ENCODE data around the gene SH3RF1.

The SH3RF1 gene

DNA sequence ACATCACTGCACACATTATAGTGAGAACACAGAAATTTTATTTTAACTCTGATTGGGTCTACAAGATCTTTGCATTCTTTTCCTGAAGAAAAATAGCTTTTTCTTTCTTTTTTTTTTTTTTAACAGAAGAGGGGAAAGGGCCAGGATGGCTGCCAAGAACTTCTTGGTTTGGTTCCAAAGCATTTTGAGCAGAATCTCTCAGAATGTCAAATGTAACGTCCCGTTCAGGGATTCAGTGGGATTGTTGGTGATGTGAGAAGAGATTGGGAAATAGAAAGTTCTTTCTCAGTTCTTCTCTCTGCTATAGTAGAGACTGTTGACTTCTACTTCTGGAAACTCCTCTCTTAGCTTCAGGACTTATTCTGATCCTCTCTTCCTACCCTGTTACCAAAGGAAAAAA, 189.8 kb downstream of the SH3RF1 start:
- H3K36me3 ChIP-seq (ENCODE audit: control insufficient read depth in 4 of 4, insufficient read depth in 4 of 4, low read length in 3 of 4): no peaks in the 10 kb centered on the region
- 0% methylated on average over 2 of the region's 2 CpGs for WGBS (ENCODE audit: insufficient coverage)
- peak overlapping the region in 2 of 7 experiments; percentile 4 to 78 for H3K4me3 ChIP-seq (ENCODE audit: control insufficient read depth in 1 of 7, extremely low read depth in 1 of 7, insufficient read depth in 4 of 7, low read depth in 2 of 7, low read length in 6 of 7)
- CTCF ChIA-PET: no interaction called here
- H3K27me3 ChIP-seq (replicated peaks in 2 of 5; ENCODE audit: control insufficient read depth in 4 of 5, insufficient read depth in 5 of 5, low read length in 4 of 5): no peaks in the 10 kb centered on the region
- POLR2A ChIA-PET: no interaction called here
- DNase-seq: no peak
- peaks cover 8 to 23% (median 21%) of the 10 kb centered on the region in 4 experiments for H3K4me1 ChIP-seq (ENCODE audit: control extremely low read depth in 1 of 4, control insufficient read depth in 4 of 4, insufficient read depth in 4 of 4, low read length in 3 of 4)
- no peak overlapping the region for H3K27ac ChIP-seq (ENCODE audit: insufficient read depth in 1 of 2, low read depth in 1 of 2, low read length in 2 of 2, poor library complexity in 1 of 2, severe bottlenecking in 2 of 2)
- H3K9me3 ChIP-seq (ENCODE audit: control extremely low read depth in 1 of 5, control insufficient read depth in 4 of 5, insufficient read depth in 2 of 5, low read depth in 1 of 5, low read length in 4 of 5): no peaks in the 10 kb centered on the region

DNA sequence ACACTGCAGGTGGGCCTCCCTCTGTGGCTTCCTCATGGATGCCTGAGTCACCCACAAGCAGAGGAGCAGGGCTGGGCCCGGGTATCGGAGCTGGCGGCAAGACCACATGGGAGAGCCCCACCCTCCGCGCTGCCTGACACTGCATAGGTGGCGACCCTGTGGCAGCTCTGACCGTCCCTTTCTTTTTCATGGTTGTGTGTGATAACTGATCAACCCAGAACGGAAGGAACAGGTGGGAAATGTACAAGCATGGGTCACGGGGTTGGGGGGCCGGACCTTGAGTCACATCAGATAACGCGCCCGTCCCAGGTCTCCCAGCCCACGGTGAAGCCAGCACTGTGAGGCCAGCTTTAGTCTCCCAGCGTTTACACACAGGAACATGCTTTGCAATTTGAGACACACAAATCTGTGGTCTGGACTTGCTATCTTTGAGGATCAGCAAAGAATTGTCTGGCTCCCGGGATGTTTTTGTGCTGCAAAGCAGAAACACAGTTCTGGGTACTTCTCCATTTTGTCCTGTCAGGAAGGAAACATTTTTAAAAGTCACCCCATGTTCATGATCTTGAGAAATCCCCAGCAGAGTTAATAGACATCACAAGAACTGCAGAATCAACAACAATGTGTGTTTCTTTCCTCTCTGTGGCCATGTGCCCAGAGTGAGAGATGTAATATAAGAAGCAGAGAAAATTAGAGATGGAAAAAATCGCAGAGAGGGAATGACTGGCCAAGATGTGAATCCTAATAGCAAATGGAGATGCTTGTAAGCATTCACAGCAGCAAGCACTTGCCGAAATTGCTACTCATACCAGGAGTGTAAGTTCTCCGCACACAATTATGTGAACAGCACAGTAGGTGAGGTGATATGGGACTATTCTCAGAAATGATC, 190.6 kb downstream of the SH3RF1 start:
- ChIA-PET CTCF (interaction anchor here (1.3 kb wide), 1 partner anchor 54 kb away, joined by 3 read pairs; no protein-coding TSS in a partner anchor), POLR2A (interaction anchor here (0.5 to 0.6 kb wide), 2 partner anchors 21 to 1846 kb away, joined by 3 read pairs; no protein-coding TSS in a partner anchor)
- peak; percentile 65 to 93 (median 87) for DNase-seq
- peak overlapping the region in 6 of 7 experiments; percentile 54 to 78 (median 66) for H3K4me3 ChIP-seq (ENCODE audit: control insufficient read depth in 1 of 7, extremely low read depth in 1 of 7, insufficient read depth in 4 of 7, low read depth in 2 of 7, low read length in 6 of 7)
- H3K9me3 ChIP-seq (ENCODE audit: control extremely low read depth in 1 of 5, control insufficient read depth in 4 of 5, insufficient read depth in 2 of 5, low read depth in 1 of 5, low read length in 4 of 5): no peaks in the 10 kb centered on the region
- WGBS (ENCODE audit: insufficient coverage): 0% methylated on average over 14 of the region's 19 CpGs
- H3K36me3 ChIP-seq (ENCODE audit: control insufficient read depth in 4 of 4, insufficient read depth in 4 of 4, low read length in 3 of 4): no peaks in the 10 kb centered on the region
- peaks cover 8 to 23% (median 21%) of the 10 kb centered on the region in 4 experiments for H3K4me1 ChIP-seq (ENCODE audit: control extremely low read depth in 1 of 4, control insufficient read depth in 4 of 4, insufficient read depth in 4 of 4, low read length in 3 of 4)
- H3K27me3 ChIP-seq (replicated peaks in 2 of 5; ENCODE audit: control insufficient read depth in 4 of 5, insufficient read depth in 5 of 5, low read length in 4 of 5): no peaks in the 10 kb centered on the region
- H3K27ac ChIP-seq (ENCODE audit: insufficient read depth in 1 of 2, low read depth in 1 of 2, low read length in 2 of 2, poor library complexity in 1 of 2, severe bottlenecking in 2 of 2): peak overlapping the region in 1 of 2 experiments; percentile 68

DNA sequence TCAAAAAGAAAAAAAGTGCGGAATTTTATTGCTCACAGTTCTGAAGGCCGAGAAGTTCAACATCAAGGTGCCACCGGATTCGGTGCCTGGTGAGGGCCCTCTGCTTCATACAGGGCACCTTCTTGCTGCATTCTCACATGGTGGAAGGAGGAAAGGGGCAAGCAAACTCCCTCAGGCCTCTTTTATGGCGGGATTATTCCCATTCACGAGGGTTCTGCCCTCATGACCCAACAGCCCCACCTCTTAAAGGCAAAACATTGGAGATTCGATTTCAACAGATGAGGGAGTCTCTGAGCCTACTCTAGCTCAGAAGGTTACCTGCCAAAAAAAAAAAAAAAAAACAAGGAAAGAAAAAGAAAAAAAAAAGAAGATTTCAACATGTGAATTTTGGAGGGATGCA, 196.6 kb downstream of the SH3RF1 start:
- CTCF ChIA-PET: no interaction called here

DNA sequence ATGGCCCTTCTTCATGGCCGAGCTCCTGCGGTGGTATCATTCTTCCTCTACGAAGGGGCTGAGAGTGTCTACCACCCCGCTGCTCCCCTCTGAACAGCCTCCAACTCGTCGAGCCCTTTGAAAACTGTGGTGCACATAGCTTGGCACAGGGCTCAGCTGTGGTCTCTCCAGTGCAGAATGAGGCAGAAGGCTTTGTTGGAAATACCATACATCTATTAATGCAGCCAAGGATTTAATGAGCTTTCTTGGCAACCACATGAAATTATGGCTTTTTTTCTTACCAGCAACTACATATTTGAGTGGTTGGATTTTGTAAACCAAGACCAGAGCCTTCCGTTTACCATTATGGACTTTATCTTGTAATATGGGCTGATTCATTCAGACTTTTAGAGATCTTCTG, 199.0 kb downstream of the SH3RF1 start:
- no peak for DNase-seq
- ChIA-PET CTCF (interaction anchor here (1.0 kb wide), 1 partner anchor 12 kb away, joined by 3 read pairs; no protein-coding TSS in a partner anchor), POLR2A (no interaction called here)
- no peaks in the 10 kb centered on the region for H3K36me3 ChIP-seq (ENCODE audit: control insufficient read depth in 4 of 4, insufficient read depth in 4 of 4, low read length in 3 of 4)
- H3K27ac ChIP-seq (ENCODE audit: insufficient read depth in 1 of 2, low read depth in 1 of 2, low read length in 2 of 2, poor library complexity in 1 of 2, severe bottlenecking in 2 of 2): no peak overlapping the region
- H3K9me3 ChIP-seq (ENCODE audit: control extremely low read depth in 1 of 5, control insufficient read depth in 4 of 5, insufficient read depth in 2 of 5, low read depth in 1 of 5, low read length in 4 of 5): no peaks in the 10 kb centered on the region
- no peak overlapping the region for H3K4me3 ChIP-seq (ENCODE audit: control insufficient read depth in 1 of 7, extremely low read depth in 1 of 7, insufficient read depth in 4 of 7, low read depth in 2 of 7, low read length in 6 of 7)
- 75% methylated on average over 4 of the region's 7 CpGs for WGBS (ENCODE audit: insufficient coverage)
- H3K27me3 ChIP-seq (replicated peaks in 2 of 5; ENCODE audit: control insufficient read depth in 4 of 5, insufficient read depth in 5 of 5, low read length in 4 of 5): no peaks in the 10 kb centered on the region
- peaks cover 0 to 7% (median 4%) of the 10 kb centered on the region in 4 experiments for H3K4me1 ChIP-seq (ENCODE audit: control extremely low read depth in 1 of 4, control insufficient read depth in 4 of 4, insufficient read depth in 4 of 4, low read length in 3 of 4)

More for the DNA sequence above, 196.6 kb downstream of the SH3RF1 start:
- Histone ChIP-seq H3K36me3 (ENCODE audit: control insufficient read depth in 4 of 4, insufficient read depth in 4 of 4, low read length in 3 of 4) (no peaks in the 10 kb centered on the region), H3K4me1 (ENCODE audit: control extremely low read depth in 1 of 4, control insufficient read depth in 4 of 4, insufficient read depth in 4 of 4, low read length in 3 of 4) (no peaks in the 10 kb centered on the region), H3K27ac (ENCODE audit: insufficient read depth in 1 of 2, low read depth in 1 of 2, low read length in 2 of 2, poor library complexity in 1 of 2, severe bottlenecking in 2 of 2) (no peak overlapping the region), H3K9me3 (ENCODE audit: control extremely low read depth in 1 of 5, control insufficient read depth in 4 of 5, insufficient read depth in 2 of 5, low read depth in 1 of 5, low read length in 4 of 5) (no peaks in the 10 kb centered on the region), H3K4me3 (ENCODE audit: control insufficient read depth in 1 of 7, extremely low read depth in 1 of 7, insufficient read depth in 4 of 7, low read depth in 2 of 7, low read length in 6 of 7) (no peak overlapping the region), H3K27me3 (replicated peaks in 2 of 5; ENCODE audit: control insufficient read depth in 4 of 5, insufficient read depth in 5 of 5, low read length in 4 of 5) (no peaks in the 10 kb centered on the region)
- POLR2A ChIA-PET: no interaction called here
- 100% methylated on average over 4 of the region's 7 CpGs for WGBS (ENCODE audit: insufficient coverage)
- DNase-seq: no peak

DNA sequence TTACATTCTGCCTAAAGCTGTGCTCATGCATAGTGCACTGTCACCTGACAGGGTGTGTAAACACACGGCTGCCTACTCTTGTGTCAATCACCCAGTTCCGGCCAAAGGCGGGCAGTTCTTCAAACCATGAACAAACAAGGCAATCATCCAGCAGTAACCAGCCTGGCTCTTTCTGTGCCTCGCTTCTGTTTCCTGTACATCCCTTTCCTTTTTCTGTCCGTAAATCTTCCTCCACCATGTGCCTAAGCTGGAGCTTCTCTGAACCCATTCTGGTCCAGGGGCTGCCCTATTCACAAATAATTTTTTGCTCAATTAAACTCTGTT, 199.9 kb downstream of the SH3RF1 start:
- ChIA-PET CTCF (no interaction called here), POLR2A (no interaction called here)
- H3K36me3 ChIP-seq (ENCODE audit: control insufficient read depth in 4 of 4, insufficient read depth in 4 of 4, low read length in 3 of 4): no peaks in the 10 kb centered on the region
- DNase-seq: no peak
- no peak overlapping the region for H3K4me3 ChIP-seq (ENCODE audit: control insufficient read depth in 1 of 7, extremely low read depth in 1 of 7, insufficient read depth in 4 of 7, low read depth in 2 of 7, low read length in 6 of 7)
- H3K27me3 ChIP-seq (replicated peaks in 2 of 5; ENCODE audit: control insufficient read depth in 4 of 5, insufficient read depth in 5 of 5, low read length in 4 of 5): no peaks in the 10 kb centered on the region
- H3K27ac ChIP-seq (ENCODE audit: insufficient read depth in 1 of 2, low read depth in 1 of 2, low read length in 2 of 2, poor library complexity in 1 of 2, severe bottlenecking in 2 of 2): no peak overlapping the region
- H3K4me1 ChIP-seq (ENCODE audit: control extremely low read depth in 1 of 4, control insufficient read depth in 4 of 4, insufficient read depth in 4 of 4, low read length in 3 of 4): peaks cover 0 to 7% (median 4%) of the 10 kb centered on the region in 4 experiments
- WGBS (ENCODE audit: insufficient coverage): 60% methylated on average over 2 of the region's 5 CpGs
- no peaks in the 10 kb centered on the region for H3K9me3 ChIP-seq (ENCODE audit: control extremely low read depth in 1 of 5, control insufficient read depth in 4 of 5, insufficient read depth in 2 of 5, low read depth in 1 of 5, low read length in 4 of 5)

DNA sequence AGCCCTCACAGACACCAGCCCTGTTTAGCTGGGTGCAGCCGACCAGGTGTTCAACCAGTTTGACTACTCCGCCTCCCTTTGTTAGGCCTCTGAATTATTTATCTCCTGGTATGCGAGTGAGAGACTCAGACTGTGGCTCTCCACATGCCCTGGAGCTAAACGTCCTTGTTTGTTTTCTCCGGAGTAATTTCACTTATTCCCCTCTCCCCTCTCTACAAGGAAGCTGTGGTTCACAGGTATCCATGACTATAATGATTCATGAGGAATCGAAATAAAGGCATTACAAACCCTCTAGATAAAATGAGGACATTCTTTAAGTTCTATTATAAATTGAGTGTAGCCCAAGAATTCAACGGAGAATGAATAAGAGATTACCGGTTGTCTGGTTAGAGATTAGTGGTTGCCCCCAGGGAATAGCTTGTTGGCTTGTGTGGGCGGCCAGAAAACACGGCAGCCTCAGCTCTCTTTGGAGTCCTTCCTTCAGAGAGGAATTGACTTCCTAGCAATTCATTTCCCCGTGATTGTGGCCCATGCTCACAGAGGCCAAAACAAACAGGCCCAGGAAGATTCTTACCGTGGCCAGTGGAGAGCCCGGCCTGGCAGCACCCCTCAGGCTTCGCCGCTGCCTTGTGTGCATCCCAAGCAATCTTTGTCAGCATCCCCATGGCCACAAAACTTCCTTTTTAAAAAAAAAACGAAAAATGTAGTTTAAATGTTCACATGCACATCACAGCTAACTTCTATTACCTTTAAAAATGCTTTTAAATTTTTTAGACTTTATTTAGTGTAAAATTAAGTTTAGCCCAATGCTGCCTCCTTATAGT, 200.5 kb downstream of the SH3RF1 start:
- no peak overlapping the region for H3K27ac ChIP-seq (ENCODE audit: insufficient read depth in 1 of 2, low read depth in 1 of 2, low read length in 2 of 2, poor library complexity in 1 of 2, severe bottlenecking in 2 of 2)
- CTCF ChIA-PET: no interaction called here
- 95% methylated on average over 14 of the region's 16 CpGs for WGBS (ENCODE audit: insufficient coverage)

More for the DNA sequence above, 200.5 kb downstream of the SH3RF1 start:
- no peak overlapping the region for H3K4me3 ChIP-seq (ENCODE audit: control insufficient read depth in 1 of 7, extremely low read depth in 1 of 7, insufficient read depth in 4 of 7, low read depth in 2 of 7, low read length in 6 of 7)
- POLR2A ChIA-PET: no interaction called here
- no peaks in the 10 kb centered on the region for H3K27me3 ChIP-seq (replicated peaks in 2 of 5; ENCODE audit: control insufficient read depth in 4 of 5, insufficient read depth in 5 of 5, low read length in 4 of 5)
- no peaks in the 10 kb centered on the region for H3K36me3 ChIP-seq (ENCODE audit: control insufficient read depth in 4 of 4, insufficient read depth in 4 of 4, low read length in 3 of 4)
- peaks cover 0 to 7% (median 4%) of the 10 kb centered on the region in 4 experiments for H3K4me1 ChIP-seq (ENCODE audit: control extremely low read depth in 1 of 4, control insufficient read depth in 4 of 4, insufficient read depth in 4 of 4, low read length in 3 of 4)
- DNase-seq: no peak
- H3K9me3 ChIP-seq (ENCODE audit: control extremely low read depth in 1 of 5, control insufficient read depth in 4 of 5, insufficient read depth in 2 of 5, low read depth in 1 of 5, low read length in 4 of 5): no peaks in the 10 kb centered on the region

All from common myeloid progenitor, CD34-positive (primary cell).